Neuronal stem cell (in vitro differentiated cells): ENCODE results near the gene VASP.

ENCODE experiments used
- DNase-seq: peaks from one replicate; pipeline ENCODE4 v3.0.0-alpha.2; 2013; ENCODE audit warnings: low spot score
- H2AFZ ChIP-seq: one replicate; pipeline ENCODE4 v1.6.1; 2013; ENCODE audit warnings: mild to moderate bottlenecking, low read length, inconsistent platforms
- H2AK5ac ChIP-seq: 2 replicates; pipeline ENCODE4 v1.6.1; 2013; ENCODE audit warnings: low read depth, mild to moderate bottlenecking, inconsistent platforms, low read length, moderate library complexity, mixed read lengths
- H2BK120ac ChIP-seq: 2 replicates; pipeline ENCODE4 v1.6.1; 2013; ENCODE audit warnings: low read depth, mild to moderate bottlenecking, inconsistent platforms, low read length, moderate library complexity, mixed read lengths
- H2BK12ac ChIP-seq: one replicate; pipeline ENCODE4 v1.6.1; 2013; ENCODE audit warnings: low read length, inconsistent platforms
- H2BK15ac ChIP-seq: 2 replicates; pipeline ENCODE4 v1.6.1; 2013; ENCODE audit warnings: mild to moderate bottlenecking, low read length, inconsistent platforms, mixed read lengths
- H2BK5ac ChIP-seq: one replicate; pipeline ENCODE4 v1.6.1; 2013; ENCODE audit warnings: inconsistent platforms, mild to moderate bottlenecking, low read length, moderate library complexity
- H3K14ac ChIP-seq: one replicate; pipeline ENCODE4 v1.6.1; 2013; ENCODE audit warnings: low read length, inconsistent platforms
- H3K18ac ChIP-seq: 2 replicates; pipeline ENCODE4 v1.6.1; 2013; ENCODE audit warnings: low read length, inconsistent platforms
- H3K23ac ChIP-seq: 2 replicates; pipeline ENCODE4 v1.6.1; 2013; ENCODE audit warnings: low read depth, mild to moderate bottlenecking, mixed read lengths, low read length, inconsistent platforms; ENCODE audit not compliant: poor library complexity
- H3K27ac ChIP-seq: replicated peaks from 3 replicates; pipeline ENCODE4 v1.5.1; 2013; ENCODE audit warnings: low read length, inconsistent platforms
- H3K27me3 ChIP-seq, 3 experiments: 2 replicates each; pipeline ENCODE4 v1.6.1; 2013; ENCODE audit warnings: low read length in 3 of 3, mild to moderate bottlenecking in 2 of 3, inconsistent platforms in 1 of 3, low read depth in 1 of 3, mixed read lengths in 1 of 3, moderate library complexity in 1 of 3; ENCODE audit not compliant: control insufficient read depth in 3 of 3, insufficient read depth in 3 of 3
- H3K36me3 ChIP-seq, 2 donors: replicated peaks in 1 of 2; 2 replicates each; pipeline ENCODE4 v1.6.1; 2013; ENCODE audit warnings: low read length in 2 of 2; ENCODE audit not compliant: control insufficient read depth in 2 of 2, insufficient read depth in 2 of 2
- H3K4ac ChIP-seq: 2 replicates; pipeline ENCODE4 v1.6.1; 2013; ENCODE audit warnings: inconsistent platforms, mild to moderate bottlenecking, low read length, moderate library complexity
- H3K4me1 ChIP-seq, 2 donors: 1 replicate in 1 of 2; 2 replicates in 1 of 2; pipeline ENCODE4 v1.6.1; 2013; ENCODE audit warnings: low read length in 2 of 2, low read depth in 1 of 2; ENCODE audit not compliant: control insufficient read depth in 2 of 2, insufficient read depth in 1 of 2
- H3K4me2 ChIP-seq: one replicate; pipeline ENCODE4 v1.6.1; 2013; ENCODE audit warnings: mild to moderate bottlenecking, low read length, inconsistent platforms; ENCODE audit not compliant: insufficient read depth, poor library complexity, severe bottlenecking
- H3K4me3 ChIP-seq, 2 donors: 2 replicates each; pipeline ENCODE4 v1.5.1; 2013; ENCODE audit warnings: low read length in 2 of 2, mild to moderate bottlenecking in 2 of 2, inconsistent platforms in 1 of 2, moderate library complexity in 1 of 2
- H3K79me1 ChIP-seq: one replicate; pipeline ENCODE4 v1.6.1; 2013; ENCODE audit warnings: low read depth, mild to moderate bottlenecking, inconsistent platforms, low read length, moderate library complexity
- H3K9ac ChIP-seq: one replicate; pipeline ENCODE4 v1.6.1; 2013; ENCODE audit warnings: mild to moderate bottlenecking, low read depth, low read length, inconsistent platforms; ENCODE audit not compliant: poor library complexity
- H3K9me3 ChIP-seq, 2 donors: replicated peaks in 1 of 2; 2 replicates each; pipeline versions ENCODE3 to v1.6.1; 2013; ENCODE audit warnings: low read length in 2 of 2, mild to moderate bottlenecking in 2 of 2, inconsistent platforms in 1 of 2, low read depth in 1 of 2, mixed read lengths in 1 of 2, moderate library complexity in 1 of 2; ENCODE audit not compliant: control insufficient read depth in 2 of 2, insufficient read depth in 1 of 2
- H4K8ac ChIP-seq: one replicate; pipeline ENCODE4 v1.6.1; 2013; ENCODE audit warnings: low read depth, mild to moderate bottlenecking, inconsistent platforms, low read length, moderate library complexity
- H4K91ac ChIP-seq: one replicate; pipeline ENCODE4 v1.6.1; 2013; ENCODE audit warnings: low read length, low read depth, mild to moderate bottlenecking, inconsistent platforms; ENCODE audit not compliant: poor library complexity
- WGBS, 2 donors: extraction: QIAGEN DNeasy Blood & Tissue Kit; methylation state at CpG; one replicate each; pipeline ENCODE4 v1.1.7; 2013; ENCODE audit warnings: missing lambda C conversion rate in 2 of 2, mixed read lengths in 1 of 2; ENCODE audit not compliant: insufficient read length in 2 of 2, insufficient replicate concordance in 1 of 2; ENCODE audit errors: extremely low coverage in 2 of 2; 5-methylcytosine and 5-hydroxymethylcytosine counted together

The VASP gene

DNA sequence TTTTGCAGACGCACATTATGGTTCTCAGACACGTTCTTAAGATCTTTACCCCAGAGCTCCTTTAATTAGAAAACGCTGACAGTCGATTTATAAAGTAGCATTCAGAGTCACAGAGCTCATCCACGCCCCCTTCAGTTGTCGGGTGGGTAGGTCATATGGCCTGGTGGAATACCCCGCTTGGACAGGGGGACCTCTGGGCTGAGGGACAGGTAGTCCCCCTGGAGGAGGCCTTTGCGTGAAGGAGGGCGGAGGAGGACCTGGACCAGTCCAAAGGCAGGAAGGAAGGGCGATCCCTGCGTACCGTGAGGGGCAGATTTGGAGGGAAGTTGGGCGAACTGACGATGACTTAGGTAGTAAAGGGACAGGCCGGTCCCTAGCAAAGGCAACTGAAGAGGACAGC is 20.5 kb downstream of the VASP start:
- H3K9ac ChIP-seq: no peak overlapping the region
- no peak for DNase-seq
- no peak overlapping the region for H3K14ac ChIP-seq
- H3K4me1 ChIP-seq: peaks cover 0 to 12% of the 10 kb centered on the region in 2 donors
- H2AK5ac ChIP-seq: no peak overlapping the region
- H3K4me2 ChIP-seq: no peak overlapping the region
- H4K8ac ChIP-seq: no peak overlapping the region
- H3K18ac ChIP-seq: peak overlapping the region; percentile 16
- H2BK120ac ChIP-seq: no peak overlapping the region
- no peak overlapping the region for H2BK15ac ChIP-seq
- H3K79me1 ChIP-seq: no peaks in the 10 kb centered on the region
- H3K9me3 ChIP-seq: peaks cover 5 to 15% of the 10 kb centered on the region in 2 donors
- no peak overlapping the region for H2BK5ac ChIP-seq
- H3K4me3 ChIP-seq: no peak overlapping the region
- no peak overlapping the region for H2AFZ ChIP-seq
- no peak overlapping the region for H3K27ac ChIP-seq
- no peak overlapping the region for H3K4ac ChIP-seq
- no CpG with 5 or more reads among the region's 15 CpGs for WGBS, 2 donors
- no peak overlapping the region for H2BK12ac ChIP-seq
- peak overlapping the region; percentile 47 for H3K23ac ChIP-seq
- no peak overlapping the region for H4K91ac ChIP-seq
- H3K27me3 ChIP-seq: peaks cover 0 to 5% (median 0%) of the 10 kb centered on the region in 3 experiments
- peaks cover 11 to 34% of the 10 kb centered on the region in 2 donors for H3K36me3 ChIP-seq

DNA sequence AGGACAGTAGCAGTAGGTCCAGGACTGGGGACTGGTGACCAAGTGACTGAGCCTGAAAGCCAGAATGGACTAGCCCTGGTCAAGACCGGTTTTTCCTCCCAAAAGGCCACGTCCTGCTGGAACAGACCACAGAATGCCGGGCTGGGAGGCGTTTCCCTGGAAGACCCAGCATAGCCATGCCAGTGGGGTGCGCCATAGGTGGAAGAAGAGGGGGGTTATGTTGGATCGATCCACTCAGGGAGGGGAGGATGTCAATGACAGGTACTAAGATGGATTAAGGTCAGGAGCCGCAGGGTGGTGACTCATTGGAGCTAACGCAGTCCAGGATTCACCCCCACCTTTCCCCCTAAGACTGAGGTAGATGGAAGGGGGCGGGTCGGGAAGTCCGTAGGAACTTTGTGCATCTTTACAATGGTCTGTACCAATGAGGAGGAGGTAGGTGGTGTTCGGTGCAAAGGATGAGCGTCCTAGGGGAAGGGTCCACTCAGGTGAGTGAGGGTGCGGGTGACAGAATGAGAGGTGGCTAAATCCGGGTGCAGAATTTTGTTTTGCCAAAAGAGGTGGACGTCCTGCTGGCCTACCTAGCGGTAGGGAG is 21.0 kb downstream of the VASP start:
- peak overlapping the region; percentile 15 for H2BK5ac ChIP-seq
- DNase-seq: no peak
- peak overlapping the region; percentile 36 for H3K18ac ChIP-seq
- peak overlapping the region; percentile 69 for H2BK15ac ChIP-seq
- no peak overlapping the region for H2AK5ac ChIP-seq
- H3K9ac ChIP-seq: peak overlapping the region; percentile 82
- H2AFZ ChIP-seq: no peak overlapping the region
- no peak overlapping the region for H3K4ac ChIP-seq
- peaks cover 11 to 32% of the 10 kb centered on the region in 2 donors for H3K36me3 ChIP-seq
- H3K27me3 ChIP-seq: peaks cover 0 to 5% (median 0%) of the 10 kb centered on the region in 3 experiments
- H3K4me3 ChIP-seq: peak overlapping the region in 1 of 2 donors; percentile 67
- H3K14ac ChIP-seq: no peak overlapping the region
- WGBS, 2 donors: no CpG with 5 or more reads among the region's 17 CpGs
- no peak overlapping the region for H2BK12ac ChIP-seq
- H3K27ac ChIP-seq: no peak overlapping the region
- H4K8ac ChIP-seq: no peak overlapping the region
- H3K4me1 ChIP-seq: peaks cover 0 to 12% of the 10 kb centered on the region in 2 donors
- peak overlapping the region; percentile 99 for H3K4me2 ChIP-seq
- peaks cover 5 to 15% of the 10 kb centered on the region in 2 donors for H3K9me3 ChIP-seq
- peak overlapping the region; percentile 47 for H3K23ac ChIP-seq
- H2BK120ac ChIP-seq: no peak overlapping the region
- H3K79me1 ChIP-seq: no peaks in the 10 kb centered on the region
- H4K91ac ChIP-seq: no peak overlapping the region

DNA sequence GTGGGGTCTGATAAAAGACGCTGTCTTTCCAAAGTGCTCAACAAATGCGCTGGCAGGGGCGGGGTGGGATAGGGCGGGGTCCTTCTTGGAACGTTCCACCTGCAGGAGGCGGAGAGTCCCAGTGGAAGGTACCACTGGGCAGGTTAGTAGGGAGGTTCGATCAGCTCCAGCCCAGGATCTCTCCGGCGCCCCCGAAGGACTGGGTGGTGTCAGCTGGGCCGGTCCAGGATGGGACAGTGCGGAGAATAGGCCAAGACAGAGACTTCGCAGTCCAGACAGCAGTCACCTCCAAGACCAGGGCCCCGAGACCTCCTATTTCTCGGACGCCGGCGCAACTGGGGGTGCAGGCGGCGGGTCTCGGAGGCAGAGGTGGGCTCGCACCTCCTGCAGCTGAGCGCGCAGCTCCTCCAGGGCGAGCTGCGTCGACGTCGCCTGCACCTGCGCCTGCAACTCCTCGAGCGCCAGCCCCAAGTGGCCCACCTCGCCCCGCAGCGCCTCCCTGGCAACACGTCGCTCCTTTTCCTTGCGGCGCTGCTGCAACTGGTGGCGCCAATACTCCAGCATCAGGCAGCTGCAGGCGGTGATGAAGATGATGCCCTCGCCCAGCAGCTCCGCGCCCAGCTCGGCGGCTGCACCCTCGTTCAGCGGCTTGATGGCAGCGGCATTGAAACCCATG is 21.6 kb downstream of the VASP start:
- Histone ChIP-seq H3K27ac (no peak overlapping the region), H3K4me3 (peak overlapping the region in 1 of 2 donors; percentile 78)
- WGBS, 2 donors: no CpG with 5 or more reads among the region's 49 CpGs

DNA sequence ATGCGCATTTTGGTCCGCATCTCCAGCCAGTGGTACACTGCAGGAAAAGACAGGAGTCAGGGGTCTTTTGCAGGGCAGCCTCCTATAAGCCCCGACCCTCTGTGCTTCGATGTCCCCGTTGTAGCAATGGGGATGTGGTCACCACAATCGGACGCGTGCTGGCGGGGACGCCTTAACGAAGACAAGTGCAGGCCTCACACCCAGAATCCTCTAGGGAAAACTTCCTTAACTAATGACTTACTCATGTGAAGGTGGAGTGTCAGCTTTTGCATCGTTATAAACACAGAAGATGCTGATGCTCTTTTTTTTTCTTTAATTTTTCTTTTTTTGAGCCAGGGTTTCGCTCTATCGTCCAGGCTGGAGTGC is 22.1 kb downstream of the VASP start:
- no peak overlapping the region for H3K4ac ChIP-seq
- peak overlapping the region in 1 of 2 donors; percentile 78 for H3K4me3 ChIP-seq
- no peak overlapping the region for H2AK5ac ChIP-seq
- no peak overlapping the region for H4K8ac ChIP-seq
- peaks cover 5 to 15% of the 10 kb centered on the region in 2 donors for H3K9me3 ChIP-seq
- no peaks in the 10 kb centered on the region for H3K79me1 ChIP-seq
- H3K9ac ChIP-seq: peak overlapping the region; percentile 85
- H3K4me1 ChIP-seq: peaks cover 0 to 12% of the 10 kb centered on the region in 2 donors
- WGBS, 2 donors: no CpG with 5 or more reads among the region's 14 CpGs
- H3K18ac ChIP-seq: peak overlapping the region; percentile 93
- no peak overlapping the region for H3K27ac ChIP-seq
- peak overlapping the region; percentile 69 for H2BK15ac ChIP-seq
- H3K14ac ChIP-seq: no peak overlapping the region
- peaks cover 6 to 26% of the 10 kb centered on the region in 2 donors for H3K36me3 ChIP-seq
- no peak overlapping the region for H2BK120ac ChIP-seq
- no peak overlapping the region for H2AFZ ChIP-seq
- DNase-seq: no peak
- H2BK12ac ChIP-seq: no peak overlapping the region
- peak overlapping the region; percentile 47 for H3K23ac ChIP-seq
- no peak overlapping the region for H2BK5ac ChIP-seq
- H3K27me3 ChIP-seq: peaks cover 0 to 5% (median 0%) of the 10 kb centered on the region in 3 experiments
- H3K4me2 ChIP-seq: peak overlapping the region; percentile 99
- no peak overlapping the region for H4K91ac ChIP-seq

More for the DNA sequence above, 21.6 kb downstream of the VASP start:
- Histone ChIP-seq H3K23ac (peak overlapping the region; percentile 47), H3K36me3 (peaks cover 9 to 31% of the 10 kb centered on the region in 2 donors), H2BK15ac (peak overlapping the region; percentile 69), H2AFZ (no peak overlapping the region), H3K9ac (peak overlapping the region; percentile 85), H3K4me1 (peaks cover 0 to 12% of the 10 kb centered on the region in 2 donors), H3K14ac (no peak overlapping the region), H3K4ac (no peak overlapping the region), H2BK12ac (peak overlapping the region; percentile 30), H3K9me3 (peaks cover 5 to 15% of the 10 kb centered on the region in 2 donors), H3K27me3 (peaks cover 0 to 5% (median 0%) of the 10 kb centered on the region in 3 experiments), H2AK5ac (no peak overlapping the region), H3K4me2 (peak overlapping the region; percentile 99), H2BK120ac (no peak overlapping the region), H3K18ac (peak overlapping the region; percentile 93), H4K91ac (peak overlapping the region; percentile 57), H4K8ac (no peak overlapping the region), H3K79me1 (no peaks in the 10 kb centered on the region), H2BK5ac (peak overlapping the region; percentile 15)
- DNase-seq: no peak
